GM12878 (cell line): ENCODE measurements around the gene ZNF22. TPM values are rescaled to one million over a fixed set of nuclear protein-coding genes. Genes with fewer than 3 reads are reported as not detected.

Experiments
- BACH1 ChIP-seq: fragments of 450-650 bp; IDR thresholded peaks from 2 replicates; pipeline ENCODE4 v1.6.1; 2017; ENCODE audit warnings: mild to moderate bottlenecking, borderline replicate concordance
- BHLHE40 ChIP-seq, 2 experiments: fragments of 450-650 bp in 1 of 2; IDR thresholded peaks; 2 replicates each; pipeline ENCODE4 v1.6.1; 2011 to 2017; ENCODE audit warnings: low read depth in 2 of 2, borderline replicate concordance in 1 of 2, improper control_type of control experiment in 1 of 2, low read length in 1 of 2, mild to moderate bottlenecking in 1 of 2
- CBX5 ChIP-seq: sonication (generic); IDR thresholded peaks from 2 replicates; pipeline ENCODE4 v1.6.1; 2016; ENCODE audit warnings: low read depth, moderate library complexity, mild to moderate bottlenecking, inconsistent platforms
- CREB1 ChIP-seq: IDR thresholded peaks from 2 replicates; pipeline ENCODE4 v1.6.1; 2012; ENCODE audit warnings: low read depth, mild to moderate bottlenecking, inconsistent platforms
- EED ChIP-seq: sonication (generic); IDR thresholded peaks from 2 replicates; pipeline ENCODE4 v1.6.1; 2016; ENCODE audit warnings: antibody characterized with exemption, low read depth
- FOXM1 ChIP-seq: IDR thresholded peaks from 2 replicates; pipeline ENCODE4 v1.6.1; 2012; ENCODE audit warnings: low read depth, mild to moderate bottlenecking, inconsistent platforms, low read length, moderate library complexity
- GABPA ChIP-seq: IDR thresholded peaks from 2 replicates; pipeline ENCODE4 v1.6.1; 2014; ENCODE audit warnings: antibody characterized with exemption, low read depth, mild to moderate bottlenecking, inconsistent platforms
- GATAD2B ChIP-seq: fragments of 450-650 bp; conservative IDR thresholded peaks from 2 replicates; pipeline ENCODE4 v1.6.1; 2017; ENCODE audit warnings: low read depth, mild to moderate bottlenecking, moderate library complexity
- IKZF2 ChIP-seq, 2 experiments: fragments of 450-650 bp; IDR thresholded peaks; 2 replicates each; pipeline ENCODE4 v1.6.1; 2017; ENCODE audit warnings: mild to moderate bottlenecking in 2 of 2, moderate library complexity in 2 of 2
- KAT2A ChIP-seq: conservative IDR thresholded peaks from 2 replicates; pipeline ENCODE4 v1.6.1; 2011; ENCODE audit warnings: low read depth, low read length; ENCODE audit not compliant: control insufficient read depth
- MEF2B ChIP-seq: fragments of 450-650 bp; IDR thresholded peaks from 2 replicates; pipeline ENCODE4 v1.6.1; 2018; ENCODE audit warnings: mild to moderate bottlenecking, moderate library complexity; ENCODE audit not compliant: partially characterized antibody, poor library complexity, severe bottlenecking
- NR2F1 ChIP-seq: fragments of 450-650 bp; conservative IDR thresholded peaks from 2 replicates; pipeline ENCODE4 v1.6.1; 2017; ENCODE audit warnings: mild to moderate bottlenecking
- POLR2A ChIP-seq: IDR thresholded peaks from 2 replicates; pipeline ENCODE4 v1.6.1; 2011; ENCODE audit warnings: low read depth, mild to moderate bottlenecking, low read length
- POLR2AphosphoS2 ChIP-seq: IDR thresholded peaks from 2 replicates; pipeline ENCODE4 v1.6.1; 2011; ENCODE audit warnings: low read depth, mild to moderate bottlenecking, low read length, improper control_type of control experiment, moderate library complexity
- POU2F2 ChIP-seq: IDR thresholded peaks from 3 replicates; pipeline ENCODE4 v1.6.1; 2011; ENCODE audit warnings: low read depth, mild to moderate bottlenecking, low read length, borderline replicate concordance
- RB1 ChIP-seq: fragments of 450-650 bp; formaldehyde crosslinking; IDR thresholded peaks from 2 replicates; pipeline ENCODE4 v1.6.1; 2017; ENCODE audit warnings: mild to moderate bottlenecking, borderline replicate concordance
- STAT1 ChIP-seq: fragments of 450-650 bp; conservative IDR thresholded peaks from 2 replicates; pipeline ENCODE4 v1.6.1; 2014; ENCODE audit warnings: antibody characterized with exemption, mild to moderate bottlenecking
- WRNIP1 ChIP-seq: IDR thresholded peaks from 2 replicates; pipeline ENCODE4 v1.6.1; 2011; ENCODE audit warnings: low read depth, low read length, improper control_type of control experiment, borderline replicate concordance
- ZBED1 ChIP-seq: IDR thresholded peaks from 2 replicates; pipeline ENCODE4 v1.6.1; 2016; ENCODE audit warnings: borderline replicate concordance
- ZNF687 ChIP-seq: fragments of 450-650 bp; IDR thresholded peaks from 2 replicates; pipeline ENCODE4 v1.6.1; 2017; ENCODE audit warnings: mild to moderate bottlenecking, moderate library complexity
- ZSCAN29 ChIP-seq: fragments of 450-650 bp; IDR thresholded peaks from 2 replicates; pipeline ENCODE4 v1.6.1; 2017; ENCODE audit warnings: mild to moderate bottlenecking, moderate library complexity
- polyA plus RNA-seq, 11 experiments: library from polyadenylated mRNA; depleted of rRNA in 4 of 11; unstranded in 6 of 11; stranded (reverse) in 5 of 11; fragments of >200 nt; fragmentation: Nextera tagmentation in 4 of 11; fragmentation: Illumina TruSeq in 1 of 11; extraction: Ambion mirVana in 4 of 11; extraction: Trizol in 1 of 11; gene quantifications; 1 replicate in 1 of 11; 2 replicates in 10 of 11; pipeline versions ENCODE4 v1.2.1 to v1.2.3, GENCODE V29; 2011 to 2016; ENCODE audit warnings: inconsistent platforms in 2 of 11, missing spikeins in 2 of 11, low read depth in 1 of 11
- total RNA-seq, 4 experiments: library from RNA; depleted of rRNA in 3 of 4; stranded (reverse); fragments of >200 nt in 3 of 4; fragmentation: Illumina TruSeq in 1 of 4; extraction: Trizol in 1 of 4; gene quantifications; 2 replicates each; pipeline versions ENCODE4 v1.2.1 to v1.2.3, GENCODE V29; 2013 to 2021
- TF ChIP-seq, protein P1 (sequence below): IDR thresholded peaks from 2 replicates; pipeline ENCODE4 v1.6.1; 2012; ENCODE audit warnings: low read depth, low read length, improper control_type of control experiment
- TF ChIP-seq, protein P2 (sequence below): IDR thresholded peaks from 2 replicates; pipeline ENCODE4 v1.6.1; 2011; ENCODE audit warnings: low read depth, mild to moderate bottlenecking, low read length, moderate library complexity, borderline replicate concordance; ENCODE audit errors: extremely low read depth
- TF ChIP-seq, protein P3 (sequence below): IDR thresholded peaks from 2 replicates; pipeline ENCODE4 v1.6.1; 2011; ENCODE audit warnings: low read depth, low read length, improper control_type of control experiment, borderline replicate concordance

ZNF22 gene
- total and polyA plus RNA-seq, 10 of the 15 experiments (the other 5 are each of a cell fraction or from before 2014, with no cell fraction given): 31.1 to 74.4 (median 43.8) TPM

DNA sequence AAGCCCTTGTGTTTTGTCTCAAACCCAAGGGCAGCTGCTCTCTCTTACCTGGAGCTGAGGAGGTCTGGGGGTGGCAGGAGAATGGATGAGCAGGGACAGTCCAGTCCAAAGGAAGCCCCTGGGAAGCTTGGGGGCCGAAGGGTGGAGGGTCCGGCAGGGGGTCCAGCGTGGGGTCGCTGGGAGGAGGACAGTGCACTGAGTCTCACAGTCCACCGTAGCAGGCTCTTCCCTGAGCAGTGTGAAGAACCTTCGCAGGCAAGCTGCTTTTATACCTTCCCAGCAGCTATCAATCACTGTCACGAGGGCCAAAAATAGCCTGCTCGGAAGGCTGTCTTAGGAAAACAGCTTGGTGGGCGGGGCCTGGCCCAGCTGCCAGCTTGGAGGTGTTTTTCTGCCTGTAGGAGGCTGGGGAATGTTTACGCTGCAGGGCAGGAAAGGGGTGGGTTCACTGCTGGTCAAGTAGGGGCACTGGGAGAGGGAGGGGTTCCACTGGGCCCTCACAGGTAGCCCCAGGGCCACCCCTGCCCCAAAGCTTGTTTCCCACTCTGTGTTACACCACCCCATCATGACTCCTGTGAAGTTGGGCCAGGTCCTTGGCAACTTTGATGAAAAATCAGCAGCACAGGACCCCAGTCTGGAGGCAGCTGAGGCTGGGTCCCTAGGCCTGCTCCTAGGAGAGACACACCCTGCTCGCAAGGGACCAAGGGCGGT is 22.0 kb upstream of the ZNF22 start, which contains the start of gene DEPP1 (continued):
- TF ChIP-seq BACH1 (peak; percentile 53; the same call in 1 of the 2 replicates), CBX5 (no peak), BHLHE40 (IDR thresholded peaks at IDR 0.05; ENCODE audit: borderline replicate concordance in 1 of 2, low read depth in 2 of 2, low read length in 1 of 2) (peak; percentile 44 to 51; a peak in 2 of 4 replicates), ZSCAN29 (no peak), CREB1 (no peak), WRNIP1 (no peak), EED (no peak), POLR2AphosphoS2 (peak; percentile 94), GATAD2B (peak; percentile 25; the same call in 1 of the 2 replicates), IKZF2 (IDR thresholded peaks at IDR 0.05) (peak; percentile 61 to 66), RB1 (0 out of 2 replicates have a peak, but pooled peaks have one; percentile 15), POLR2A (peak; percentile 90), POU2F2 (peak; percentile 80; the same call in 2 of the 3 replicates), MEF2B (peak; percentile 96), KAT2A (no peak), FOXM1 (no peak), GABPA (no peak), ZNF687 (peak; percentile 80), ZBED1 (no peak; the same call in 1 of the 2 replicates), STAT1 (no peak), NR2F1 (0 out of 2 replicates have a peak, but pooled peaks have one; percentile 23)
- TF ChIP-seq, protein P1, sequence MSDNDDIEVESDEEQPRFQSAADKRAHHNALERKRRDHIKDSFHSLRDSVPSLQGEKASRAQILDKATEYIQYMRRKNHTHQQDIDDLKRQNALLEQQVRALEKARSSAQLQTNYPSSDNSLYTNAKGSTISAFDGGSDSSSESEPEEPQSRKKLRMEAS: no peak
- TF ChIP-seq, protein P2, sequence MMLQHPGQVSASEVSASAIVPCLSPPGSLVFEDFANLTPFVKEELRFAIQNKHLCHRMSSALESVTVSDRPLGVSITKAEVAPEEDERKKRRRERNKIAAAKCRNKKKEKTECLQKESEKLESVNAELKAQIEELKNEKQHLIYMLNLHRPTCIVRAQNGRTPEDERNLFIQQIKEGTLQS: no peak
- TF ChIP-seq, protein P3, sequence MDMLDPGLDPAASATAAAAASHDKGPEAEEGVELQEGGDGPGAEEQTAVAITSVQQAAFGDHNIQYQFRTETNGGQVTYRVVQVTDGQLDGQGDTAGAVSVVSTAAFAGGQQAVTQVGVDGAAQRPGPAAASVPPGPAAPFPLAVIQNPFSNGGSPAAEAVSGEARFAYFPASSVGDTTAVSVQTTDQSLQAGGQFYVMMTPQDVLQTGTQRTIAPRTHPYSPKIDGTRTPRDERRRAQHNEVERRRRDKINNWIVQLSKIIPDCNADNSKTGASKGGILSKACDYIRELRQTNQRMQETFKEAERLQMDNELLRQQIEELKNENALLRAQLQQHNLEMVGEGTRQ: no peak
